HepG2 (cell line): ENCODE results near the gene SNX11. TPM values are rescaled to one million over a fixed set of nuclear protein-coding genes. Genes with fewer than 3 reads are reported as not detected.
A peak's percentile ranks its signal among the peaks of the same experiment; 100 is the strongest.

Experiments used
- CHD2 ChIP-seq: IDR thresholded peaks from 2 replicates; pipeline ENCODE4 v1.6.1; 2011; ENCODE audit warnings: low read depth, low read length, improper control_type of control experiment
- CTCF ChIP-seq: sonication (generic); formaldehyde crosslinking; IDR thresholded peaks from 2 replicates; pipeline ENCODE4 v1.5.0; 2020; ENCODE audit warnings: mild to moderate bottlenecking, missing genetic modification reagents, moderate library complexity
- GPBP1L1 ChIP-seq: sonication (generic); formaldehyde crosslinking; IDR thresholded peaks from 2 replicates; pipeline ENCODE4 v1.5.0; 2020; ENCODE audit warnings: mild to moderate bottlenecking, missing genetic modification reagents
- MAX ChIP-seq: IDR thresholded peaks from 2 replicates; pipeline ENCODE4 v1.6.1; 2012; ENCODE audit warnings: inconsistent platforms
- MBD4 ChIP-seq: IDR thresholded peaks from 2 replicates; pipeline ENCODE4 v1.6.1; 2012; ENCODE audit warnings: low read length, inconsistent platforms, borderline replicate concordance
- MXD1 ChIP-seq: sonication (generic); formaldehyde crosslinking; IDR thresholded peaks from 2 replicates; pipeline ENCODE4 v1.4.0; 2020; ENCODE audit warnings: mild to moderate bottlenecking, missing genetic modification reagents
- PTBP1 ChIP-seq: fragments of 200-400 bp; formaldehyde crosslinking; IDR thresholded peaks from 2 replicates; pipeline ENCODE4 v1.6.1; 2018; ENCODE audit warnings: low read length, low read depth; ENCODE audit not compliant: poor library complexity, severe bottlenecking
- RNF219 ChIP-seq: sonication (generic); formaldehyde crosslinking; IDR thresholded peaks from 2 replicates; pipeline ENCODE4 v1.5.0; 2020; ENCODE audit warnings: mild to moderate bottlenecking, missing genetic modification reagents
- SMARCE1 ChIP-seq: fragments of 450-650 bp; IDR thresholded peaks from 2 replicates; pipeline ENCODE4 v1.6.1; 2017; ENCODE audit warnings: borderline replicate concordance
- STAG1 ChIP-seq: sonication (generic); formaldehyde crosslinking; IDR thresholded peaks from 2 replicates; pipeline ENCODE4 v1.4.0; 2020; ENCODE audit warnings: missing genetic modification reagents
- STAT5B ChIP-seq: sonication (generic); formaldehyde crosslinking; IDR thresholded peaks from 2 replicates; pipeline ENCODE4 v1.4.0; 2020; ENCODE audit warnings: missing genetic modification reagents
- THAP9 ChIP-seq: sonication (generic); formaldehyde crosslinking; IDR thresholded peaks from 2 replicates; pipeline ENCODE4; 2020; ENCODE audit warnings: missing genetic modification reagents, mild to moderate bottlenecking, borderline replicate concordance
- TP53 ChIP-seq: sonication (generic); formaldehyde crosslinking; conservative IDR thresholded peaks from 2 replicates; pipeline ENCODE4 v1.4.0; 2020; ENCODE audit warnings: missing genetic modification reagents
- ZNF20 ChIP-seq: sonication (generic); formaldehyde crosslinking; IDR thresholded peaks from 2 replicates; pipeline ENCODE4 v1.4.0; 2020; ENCODE audit warnings: mild to moderate bottlenecking, moderate library complexity, missing genetic modification reagents
- ZNF33A ChIP-seq: sonication (generic); formaldehyde crosslinking; IDR thresholded peaks from 2 replicates; pipeline ENCODE4 v1.5.1; 2020; ENCODE audit warnings: missing genetic modification reagents, mild to moderate bottlenecking, moderate library complexity, borderline replicate concordance
- ZNF501 ChIP-seq: sonication (generic); formaldehyde crosslinking; IDR thresholded peaks from 2 replicates; pipeline ENCODE4 v1.5.1; 2020; ENCODE audit warnings: mild to moderate bottlenecking, moderate library complexity, missing genetic modification reagents
- ZNF790 ChIP-seq: sonication (generic); formaldehyde crosslinking; IDR thresholded peaks from 2 replicates; pipeline ENCODE4 v1.8.0; 2022; ENCODE audit warnings: missing genetic modification reagents, mild to moderate bottlenecking, borderline replicate concordance
- ZSCAN20 ChIP-seq: sonication (generic); formaldehyde crosslinking; IDR thresholded peaks from 2 replicates; pipeline ENCODE4 v1.4.0; 2020; ENCODE audit warnings: missing genetic modification reagents, mild to moderate bottlenecking, borderline replicate concordance
- polyA plus RNA-seq, 8 experiments: library from polyadenylated mRNA; depleted of rRNA in 3 of 8; stranded (reverse) in 7 of 8; unstranded in 1 of 8; fragments of >200 nt; fragmentation: Illumina TruSeq in 4 of 8; extraction: Trizol in 4 of 8; gene quantifications; 2 replicates each; pipeline versions ENCODE4 v1.2.1 to v1.2.3, GENCODE V29; 2011 to 2016; ENCODE audit warnings: low read depth in 4 of 8, missing spikeins in 1 of 8, mixed read lengths in 1 of 8; ENCODE audit not compliant: insufficient read depth in 1 of 8
- total RNA-seq, 5 experiments: library from RNA; depleted of rRNA; stranded (reverse); fragments of >200 nt; fragmentation: Illumina TruSeq; extraction: Trizol; gene quantifications; 2 replicates each; pipeline ENCODE4 v1.2.3, GENCODE V29; 2016; ENCODE audit warnings: low read depth in 1 of 5

Gene SNX11
- total and polyA plus RNA-seq, 2 of the 13 experiments (the other 11 are each of a cell fraction or from before 2014, with no cell fraction given): 12.9 to 14.0 TPM

- TF ChIP-seq GPBP1L1: no peak
- no peak for TF ChIP-seq MBD4
- TF ChIP-seq ZNF33A: 0 out of 2 replicates have a peak, but pooled peaks have one; percentile 15
- no peak for TF ChIP-seq TP53 (CRISPR knock-in tag)
- no peak for TF ChIP-seq STAG1 (CRISPR knock-in tag)
- no peak for TF ChIP-seq ZNF790 (CRISPR knock-in tag)
- TF ChIP-seq ZNF20: no peak
- TF ChIP-seq MAX: no peak
- TF ChIP-seq CHD2: 0 out of 2 replicates have a peak, but pooled peaks have one; percentile 10
- TF ChIP-seq RNF219 (CRISPR knock-in tag): no peak
- TF ChIP-seq ZSCAN20 (CRISPR knock-in tag): no peak
- no peak for TF ChIP-seq SMARCE1
- no peak for TF ChIP-seq MXD1 (CRISPR knock-in tag)
- TF ChIP-seq STAT5B: no peak
- TF ChIP-seq ZNF501 (CRISPR knock-in tag): no peak
- no peak for TF ChIP-seq PTBP1
- TF ChIP-seq CTCF: no peak
- no peak for TF ChIP-seq THAP9 (CRISPR knock-in tag)
Observed at GRCh38 chr17:48100591-48101011, 7.0 kb upstream of the SNX11 start (continued).
